Ascending aorta (tissue), 2 donors: ENCODE data around the gene CNTN5. TPM values are rescaled to one million over a fixed set of nuclear protein-coding genes. Genes with fewer than 3 reads are reported as not detected.

Experiments used
- DNase-seq, 2 donors: peaks; one replicate each; pipeline ENCODE4 v3.0.0-alpha.2; 2019; ENCODE audit warnings: low spot score in 2 of 2
- H3K27ac ChIP-seq, 2 donors: fragments of 200-600 bp; sonication (generic); one replicate each; pipeline ENCODE4 v1.5.1; 2016 to 2017; ENCODE audit warnings: mild to moderate bottlenecking in 1 of 2
- H3K27me3 ChIP-seq: fragments of 200-600 bp; sonication (generic); one replicate; pipeline ENCODE4 v1.5.1; 2017
- H3K36me3 ChIP-seq, 2 donors: fragments of 200-600 bp; sonication (generic); one replicate each; pipeline ENCODE4 v1.5.1; 2016
- H3K4me1 ChIP-seq, 2 donors: fragments of 200-600 bp; sonication (generic); one replicate each; pipeline ENCODE4 v1.5.1; 2016 to 2017; ENCODE audit warnings: mild to moderate bottlenecking in 1 of 2
- H3K4me3 ChIP-seq, 2 donors: fragments of 200-600 bp; sonication (generic); one replicate each; pipeline ENCODE4 v1.5.1; 2016 to 2017; ENCODE audit warnings: mild to moderate bottlenecking in 1 of 2
- H3K9me3 ChIP-seq, 2 donors: fragments of 200-600 bp; sonication (generic); one replicate each; pipeline ENCODE4 v1.5.1; 2016
- intact Hi-C: fragments of 100-400 bp; cut with DNase I; formaldehyde crosslinking; loops from one replicate; pipeline ENCODE4 v1.15.1; 2023
- total RNA-seq: library from RNA; depleted of rRNA; stranded (reverse); fragments of >200 nt; gene quantifications from one replicate; pipeline ENCODE4 v1.1.0, GENCODE V29; 2016
- TF ChIP-seq, protein P1 (sequence below), 3 experiments: fragments of 200-600 bp in 2 of 3; fragments of 450-650 bp in 1 of 3; sonication (generic) in 2 of 3; IDR thresholded peaks; one replicate each; pipeline ENCODE4 v1.5.1; 2016 to 2019; ENCODE audit warnings: antibody characterized with exemption in 3 of 3, mild to moderate bottlenecking in 1 of 3, moderate library complexity in 1 of 3

Gene CNTN5
- total RNA-seq, 1 donor from 2014 or later = 3.6 TPM

- no peaks in the 10 kb centered on the region for H3K36me3 ChIP-seq
- intact Hi-C loops = no loop called here
- H3K27ac ChIP-seq = no peak overlapping the region
- H3K4me3 ChIP-seq = no peak overlapping the region
- no peaks in the 10 kb centered on the region for H3K4me1 ChIP-seq
- TF ChIP-seq, protein P1, sequence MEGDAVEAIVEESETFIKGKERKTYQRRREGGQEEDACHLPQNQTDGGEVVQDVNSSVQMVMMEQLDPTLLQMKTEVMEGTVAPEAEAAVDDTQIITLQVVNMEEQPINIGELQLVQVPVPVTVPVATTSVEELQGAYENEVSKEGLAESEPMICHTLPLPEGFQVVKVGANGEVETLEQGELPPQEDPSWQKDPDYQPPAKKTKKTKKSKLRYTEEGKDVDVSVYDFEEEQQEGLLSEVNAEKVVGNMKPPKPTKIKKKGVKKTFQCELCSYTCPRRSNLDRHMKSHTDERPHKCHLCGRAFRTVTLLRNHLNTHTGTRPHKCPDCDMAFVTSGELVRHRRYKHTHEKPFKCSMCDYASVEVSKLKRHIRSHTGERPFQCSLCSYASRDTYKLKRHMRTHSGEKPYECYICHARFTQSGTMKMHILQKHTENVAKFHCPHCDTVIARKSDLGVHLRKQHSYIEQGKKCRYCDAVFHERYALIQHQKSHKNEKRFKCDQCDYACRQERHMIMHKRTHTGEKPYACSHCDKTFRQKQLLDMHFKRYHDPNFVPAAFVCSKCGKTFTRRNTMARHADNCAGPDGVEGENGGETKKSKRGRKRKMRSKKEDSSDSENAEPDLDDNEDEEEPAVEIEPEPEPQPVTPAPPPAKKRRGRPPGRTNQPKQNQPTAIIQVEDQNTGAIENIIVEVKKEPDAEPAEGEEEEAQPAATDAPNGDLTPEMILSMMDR (IDR thresholded peaks at IDR 0.05) = no peak
- H3K9me3 ChIP-seq = no peaks in the 10 kb centered on the region
- no peaks in the 10 kb centered on the region for H3K27me3 ChIP-seq
- DNase-seq = no peak
These were observed 617.4 kb downstream of the CNTN5 start for GRCh38 chr11:99638073-99638553.

DNA sequence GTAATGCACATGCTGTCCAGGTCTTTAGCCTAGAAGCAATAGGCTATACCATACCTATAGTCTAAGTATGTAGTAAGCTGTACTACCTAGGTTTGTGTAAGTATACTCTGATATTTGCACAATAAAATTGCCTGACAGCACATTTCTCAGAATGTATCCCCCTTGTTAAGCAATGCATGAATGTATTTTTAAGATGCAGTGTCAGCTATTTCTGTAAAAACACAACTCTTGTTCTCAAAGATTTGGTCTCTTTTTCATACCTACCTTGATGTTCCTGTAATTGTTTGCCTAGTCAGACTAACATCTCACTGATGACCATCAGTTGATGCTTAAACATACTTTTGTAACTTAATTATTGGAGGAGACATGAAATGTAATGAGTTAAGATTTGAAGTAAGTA, 619.9 kb downstream of the CNTN5 start:
- H3K27me3 ChIP-seq = no peaks in the 10 kb centered on the region
- H3K4me3 ChIP-seq = no peak overlapping the region
- TF ChIP-seq, protein P1 (IDR thresholded peaks at IDR 0.05) = no peak
- intact Hi-C loops = no loop called here
- no peak overlapping the region for H3K27ac ChIP-seq
- DNase-seq = no peak
- H3K9me3 ChIP-seq = no peaks in the 10 kb centered on the region
- no peaks in the 10 kb centered on the region for H3K4me1 ChIP-seq
- H3K36me3 ChIP-seq = no peaks in the 10 kb centered on the region

- H3K27ac ChIP-seq = no peak overlapping the region
- no peaks in the 10 kb centered on the region for H3K4me1 ChIP-seq
- no peak overlapping the region for H3K4me3 ChIP-seq
- TF ChIP-seq, protein P1 (IDR thresholded peaks at IDR 0.05) = no peak
- no peak for DNase-seq
- H3K36me3 ChIP-seq = no peaks in the 10 kb centered on the region
- no peaks in the 10 kb centered on the region for H3K27me3 ChIP-seq
- intact Hi-C loops = no loop called here
- H3K9me3 ChIP-seq = no peaks in the 10 kb centered on the region
These were observed 625.2 kb downstream of the CNTN5 start for GRCh38 chr11:99645934-99646333.

- no peaks in the 10 kb centered on the region for H3K27me3 ChIP-seq
- no peaks in the 10 kb centered on the region for H3K9me3 ChIP-seq
- intact Hi-C loops = no loop called here
- no peaks in the 10 kb centered on the region for H3K4me1 ChIP-seq
- TF ChIP-seq, protein P1 (IDR thresholded peaks at IDR 0.05) = no peak
- H3K36me3 ChIP-seq = no peaks in the 10 kb centered on the region
- H3K4me3 ChIP-seq = no peak overlapping the region
- H3K27ac ChIP-seq = no peak overlapping the region
- DNase-seq = no peak
These were observed 649.4 kb downstream of the CNTN5 start for GRCh38 chr11:99670067-99670676.

GRCh38 chr11:99671808-99672409, 651.2 kb downstream of the CNTN5 start:
- Histone ChIP-seq H3K4me3 (no peak overlapping the region), H3K27ac (no peak overlapping the region), H3K9me3 (no peaks in the 10 kb centered on the region), H3K36me3 (no peaks in the 10 kb centered on the region), H3K4me1 (no peaks in the 10 kb centered on the region), H3K27me3 (no peaks in the 10 kb centered on the region)
- TF ChIP-seq, protein P1 (IDR thresholded peaks at IDR 0.05) = no peak
- DNase-seq = no peak
- intact Hi-C loops = no loop called here
